Endodermal cell (in vitro differentiated cells): ENCODE results near the gene TAF9. TPM values are rescaled to one million over a fixed set of nuclear protein-coding genes. Genes with fewer than 3 reads are reported as not detected.
"Not testable (repeated sequence)": the region's sequence is repeated elsewhere in the genome, so short reads cannot be mapped to it uniquely, and the experiment has no call there.

Source experiments
- DNase-seq: peaks from one replicate; pipeline ENCODE4 v3.0.0-alpha.2; 2017
- H3K27ac ChIP-seq: 2 replicates; pipeline ENCODE4 v1.5.1; 2013; ENCODE audit warnings: mild to moderate bottlenecking, low read depth, low read length, moderate library complexity
- H3K27me3 ChIP-seq: 2 replicates; pipeline ENCODE4 v1.6.1; 2013; ENCODE audit warnings: mild to moderate bottlenecking, low read length, moderate library complexity; ENCODE audit not compliant: insufficient read depth, control insufficient read depth, poor library complexity, severe bottlenecking
- H3K36me3 ChIP-seq: 2 replicates; pipeline ENCODE4 v1.7.0; 2013; ENCODE audit warnings: mild to moderate bottlenecking, low read length, moderate library complexity; ENCODE audit not compliant: control insufficient read depth, insufficient read depth
- H3K4me1 ChIP-seq: one replicate; pipeline ENCODE4 v1.7.0; 2013; ENCODE audit warnings: low read length; ENCODE audit not compliant: control insufficient read depth, insufficient read depth
- H3K4me3 ChIP-seq: 2 replicates; pipeline ENCODE4 v1.5.1; 2013; ENCODE audit warnings: mild to moderate bottlenecking, low read length, moderate library complexity
- H3K9ac ChIP-seq: 2 replicates; pipeline ENCODE4 v1.6.1; 2013; ENCODE audit warnings: mild to moderate bottlenecking, low read length, moderate library complexity; ENCODE audit not compliant: poor library complexity, severe bottlenecking; ENCODE audit errors: extremely low read depth
- H3K9me3 ChIP-seq: 2 replicates; pipeline ENCODE4 v1.6.1; 2013; ENCODE audit warnings: mild to moderate bottlenecking, low read length, moderate library complexity; ENCODE audit not compliant: control insufficient read depth
- H3K27ac Mint-ChIP-seq: 2 replicates; pipeline ENCODE4 v1.8.0; 2020; ENCODE audit warnings: mixed read lengths
- H3K27me3 Mint-ChIP-seq: 2 replicates; pipeline ENCODE4 v1.8.0; 2021; ENCODE audit warnings: mild to moderate bottlenecking, mixed read lengths; ENCODE audit not compliant: insufficient read depth
- H3K36me3 Mint-ChIP-seq: 2 replicates; pipeline ENCODE4 v1.8.0; 2020; ENCODE audit warnings: low read depth, mixed read lengths
- H3K4me1 Mint-ChIP-seq: 2 replicates; pipeline ENCODE4 v1.8.0; 2020; ENCODE audit warnings: mixed read lengths
- H3K4me3 Mint-ChIP-seq: 2 replicates; pipeline ENCODE4 v1.8.0; 2020; ENCODE audit warnings: mild to moderate bottlenecking, moderate library complexity, mixed read lengths
- H3K9me3 Mint-ChIP-seq: 2 replicates; pipeline ENCODE4 v1.8.0; 2020; ENCODE audit warnings: mild to moderate bottlenecking, mixed read lengths
- CTCF ChIP-seq: fragments of 200-600 bp; sonication (generic); conservative IDR thresholded peaks from 2 replicates; pipeline ENCODE4 v1.5.0; 2021; ENCODE audit warnings: antibody characterized with exemption, mild to moderate bottlenecking
- WGBS, 2 experiments: methylation state at CpG; one replicate each; pipeline versions ENCODE4 v1.1.5 to v1.1.7; 2013; ENCODE audit warnings: missing lambda C conversion rate in 2 of 2, mixed read lengths in 1 of 2; ENCODE audit not compliant: insufficient coverage in 1 of 2, insufficient read length in 1 of 2; 5-methylcytosine and 5-hydroxymethylcytosine counted together
- total RNA-seq, 2 donors: library from RNA; stranded (reverse); fragmentation: NEBNext Ultra II Directional in 1 of 2; extraction: Animal tissue kit (Norgen Biotek cat#: 25700) in 1 of 2; gene quantifications; 2 replicates in 1 of 2; 3 replicates in 1 of 2; pipeline ENCODE4 v1.2.1, GENCODE V29; 2021

The TAF9 gene
- total RNA-seq, 2 donors from 2014 or later: 69.5 to 74.3 TPM

DNA sequence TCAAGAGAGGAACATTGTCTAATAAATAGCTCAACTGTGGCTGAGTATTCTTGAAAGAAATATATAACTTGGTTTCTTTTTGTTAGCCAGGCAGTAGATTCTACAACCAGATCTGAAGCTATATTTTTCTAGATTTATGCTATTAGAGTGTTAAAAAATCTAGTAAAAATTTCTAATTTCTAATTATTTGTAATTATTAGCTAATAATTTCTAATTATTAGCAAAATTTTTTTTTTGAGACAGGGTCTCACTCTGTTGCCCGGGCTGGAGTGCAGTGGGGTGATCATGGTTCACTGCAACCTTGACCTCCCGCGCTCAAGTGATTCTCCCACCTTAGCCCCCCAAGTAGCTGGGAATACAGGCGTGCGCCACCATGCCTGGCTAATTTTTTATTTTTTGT, 3.1 kb upstream of the TAF9 start:
- Mint-ChIP-seq H3K9me3 (no peaks in the 10 kb centered on the region), H3K36me3 (peaks cover 27% of the 10 kb centered on the region), H3K27ac (no peak overlapping the region), H3K27me3 (no peaks in the 10 kb centered on the region), H3K4me3 (no peak overlapping the region), H3K4me1 (peaks cover 16% of the 10 kb centered on the region)
- Histone ChIP-seq H3K4me3 (no peak overlapping the region), H3K27ac (no peak overlapping the region), H3K4me1 (no peaks in the 10 kb centered on the region), H3K27me3 (no peaks in the 10 kb centered on the region), H3K9ac (no peak overlapping the region), H3K36me3 (peaks cover 31% of the 10 kb centered on the region), H3K9me3 (no peaks in the 10 kb centered on the region)
- no peak for DNase-seq
- WGBS, 2 experiments: 100% methylated on average over 5 of the region's 5 CpGs; no CpG with 5 or more reads in 1 of the 2 experiments
- no peak for TF ChIP-seq CTCF

DNA sequence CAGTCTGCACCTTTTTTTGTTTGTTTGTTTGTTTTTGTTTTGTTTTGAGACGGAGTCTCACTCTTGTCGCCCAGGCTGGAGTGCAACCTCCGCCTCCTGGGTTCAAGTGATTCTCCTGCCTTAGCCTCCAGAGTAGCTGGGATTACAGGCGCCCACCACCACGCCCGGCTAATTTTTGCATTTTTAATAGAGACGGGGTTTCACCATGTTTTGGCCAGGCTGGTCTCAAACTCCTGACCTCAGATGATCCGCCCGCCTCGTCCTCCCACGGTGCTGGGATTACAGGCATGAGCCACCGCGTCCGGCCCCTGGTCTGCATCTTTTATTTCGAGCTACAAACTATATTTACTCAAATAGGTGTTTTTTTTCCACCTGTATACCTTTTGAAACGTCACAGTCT, 1.0 kb upstream of the TAF9 start:
- 3 to 4% methylated on average over 7 to 16 of the region's 16 CpGs for WGBS, 2 experiments
- H3K4me1 ChIP-seq, H3K9me3 ChIP-seq, H3K27ac ChIP-seq, H3K27me3 Mint-ChIP-seq, H3K9me3 Mint-ChIP-seq, DNase-seq, H3K27me3 ChIP-seq: not testable (repeated sequence)
- peaks cover 16% of the 10 kb centered on the region for H3K4me1 Mint-ChIP-seq
- Histone ChIP-seq H3K36me3 (peaks cover 27% of the 10 kb centered on the region), H3K9ac (peak overlapping the region; percentile 96), H3K4me3 (peak overlapping the region; percentile 99)
- peak overlapping the region; percentile 99 for H3K27ac Mint-ChIP-seq
- peak overlapping the region; percentile 87 for H3K4me3 Mint-ChIP-seq
- H3K36me3 Mint-ChIP-seq: peaks cover 26% of the 10 kb centered on the region

DNA sequence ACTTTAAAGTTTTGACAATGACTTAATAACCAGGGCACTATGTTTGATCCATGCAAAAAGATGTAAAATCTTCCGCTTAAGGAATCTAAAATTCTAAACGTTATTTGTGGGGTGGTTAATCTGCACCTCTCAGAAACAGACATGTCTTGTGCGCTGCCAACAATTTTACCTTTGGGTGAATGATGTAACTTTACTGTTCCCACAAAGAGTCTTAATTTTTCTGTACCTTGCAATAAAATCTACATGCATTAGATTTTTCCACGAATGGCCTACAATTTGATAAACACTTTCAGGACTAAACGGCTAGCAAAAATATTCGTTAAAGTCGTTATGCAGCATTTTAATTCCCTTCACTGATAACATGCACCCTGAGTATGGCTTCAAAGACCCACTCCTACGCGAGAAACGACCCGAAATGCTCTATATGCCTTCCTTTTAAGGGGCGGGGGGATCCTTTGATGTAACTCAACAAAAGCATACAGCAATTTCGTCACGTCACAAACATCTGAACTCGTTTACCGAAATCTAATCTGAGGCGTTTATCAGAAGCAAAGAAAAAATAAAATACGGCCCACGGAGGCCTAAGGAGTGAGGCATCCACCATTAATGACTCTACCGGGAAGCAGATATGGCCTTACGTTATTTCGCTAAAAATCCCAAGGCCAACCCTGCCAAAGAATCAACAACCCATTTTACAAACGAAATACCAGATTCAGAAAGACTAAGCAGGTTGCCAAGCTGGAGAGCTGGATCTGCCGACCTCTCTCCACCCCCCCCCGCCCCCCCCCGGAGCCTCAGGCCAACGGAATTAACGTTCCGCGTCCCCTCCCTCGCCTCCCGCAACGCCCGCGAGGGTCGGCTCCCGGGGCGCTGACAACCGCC, 621 bp downstream of the TAF9 start:
- Histone ChIP-seq H3K9me3 (no peaks in the 10 kb centered on the region), H3K4me3 (peak overlapping the region; percentile 99), H3K27ac (peak overlapping the region; percentile 100), H3K36me3 (peaks cover 26% of the 10 kb centered on the region), H3K27me3 (no peaks in the 10 kb centered on the region), H3K9ac (peak overlapping the region; percentile 96), H3K4me1 (no peaks in the 10 kb centered on the region)
- Mint-ChIP-seq H3K4me1 (peaks cover 16% of the 10 kb centered on the region), H3K27me3 (no peaks in the 10 kb centered on the region), H3K36me3 (peaks cover 27% of the 10 kb centered on the region), H3K27ac (peak overlapping the region; percentile 99), H3K9me3 (no peaks in the 10 kb centered on the region), H3K4me3 (peak overlapping the region; percentile 87)
- DNase-seq: no peak
- 3 to 8% methylated on average over 12 to 37 of the region's 39 CpGs for WGBS, 2 experiments
- no peak for TF ChIP-seq CTCF
